GM04503 (cell line): ENCODE data around the gene NT5C2.
A peak's percentile ranks its signal among the peaks of the same experiment; 100 is the strongest.

Experiments
- DNase-seq: peaks from one replicate; pipeline ENCODE4 v3.0.0-alpha.2; 2012; ENCODE audit warnings: low read depth

NT5C2 gene

GRCh38 chr10:103058034-103058433, 135.0 kb downstream of the NT5C2 start:
- DNase-seq: peak; percentile 24

- DNase-seq: no peak
These were observed 138.0 kb downstream of the NT5C2 start for GRCh38 chr10:103055105-103055504.

GRCh38 chr10:103054621-103055020, 138.5 kb downstream of the NT5C2 start:
- no peak for DNase-seq

- peak; percentile 37 for DNase-seq
These were observed 139.2 kb downstream of the NT5C2 start for GRCh38 chr10:103053659-103054581.

- no peak for DNase-seq
These were observed 143.8 kb downstream of the NT5C2 start for GRCh38 chr10:103049237-103049636.

- no peak for DNase-seq
These were observed 145.7 kb downstream of the NT5C2 start for GRCh38 chr10:103047381-103047780.

- no peak for DNase-seq
These were observed 147.1 kb downstream of the NT5C2 start for GRCh38 chr10:103045961-103046360.

GRCh38 chr10:103044942-103045489, 148.1 kb downstream of the NT5C2 start:
- peak; percentile 94 for DNase-seq

- no peak for DNase-seq
These were observed 150.2 kb downstream of the NT5C2 start for GRCh38 chr10:103042908-103043307.

- no peak for DNase-seq
These were observed 150.9 kb downstream of the NT5C2 start for GRCh38 chr10:103042129-103042528.

GRCh38 chr10:103041391-103041790, 151.7 kb downstream of the NT5C2 start:
- no peak for DNase-seq

- DNase-seq: peak; percentile 51
These were observed 152.7 kb downstream of the NT5C2 start for GRCh38 chr10:103040418-103040817.

- DNase-seq: no peak
These were observed 154.5 kb downstream of the NT5C2 start for GRCh38 chr10:103038570-103038969.
